A673 (cell line): ENCODE data around the gene WDR41. TPM values are rescaled to one million over a fixed set of nuclear protein-coding genes. Genes with fewer than 3 reads are reported as not detected.

ENCODE experiments used
- BruUV-seq: library from RNA; stranded (reverse); fragments of 400-500 nt; replicated peaks from 2 replicates; lab custom pipeline; 2021; lab: Mats Ljungman, UMichigan
- CTCF ChIA-PET: fragments of 300-600 bp; sonication (Branson Sonifier 250); formaldehyde crosslinking; loops from one replicate; lab custom pipeline; 2022; ENCODE audit warnings: antibody characterized with exemption; lab: Charles Lee
- POLR2A ChIA-PET: fragments of 300-600 bp; sonication (Branson Sonifier 250); formaldehyde crosslinking; loops from one replicate; lab custom pipeline; 2022; ENCODE audit warnings: antibody characterized with exemption; ENCODE audit not compliant: low non-redundant PET; lab: Charles Lee
- DNase-seq: peaks from one replicate; pipeline ENCODE4 v3.0.0-alpha.2; 2015; ENCODE audit warnings: low spot score
- H3K27ac ChIP-seq: fragments of 200-600 bp; sonication (generic); 2 replicates; pipeline ENCODE4 v1.5.1; 2016; ENCODE audit warnings: mixed run types, low read depth, mild to moderate bottlenecking, mixed read lengths, antibody characterized with exemption, low read length; ENCODE audit not compliant: poor library complexity, severe bottlenecking
- H3K27me3 ChIP-seq: fragments of 200-600 bp; sonication (generic); replicated peaks from 2 replicates; pipeline ENCODE4 v1.6.1; 2017; ENCODE audit warnings: mixed run types, low read depth, mild to moderate bottlenecking, mixed read lengths, antibody characterized with exemption, low read length; ENCODE audit not compliant: insufficient read depth, poor library complexity
- H3K36me3 ChIP-seq: fragments of 200-600 bp; sonication (generic); 2 replicates; pipeline ENCODE4 v1.6.1; 2016; ENCODE audit warnings: mixed run types, mild to moderate bottlenecking, mixed read lengths, antibody characterized with exemption, low read length; ENCODE audit not compliant: insufficient read depth, poor library complexity, severe bottlenecking
- H3K4me1 ChIP-seq: fragments of 200-600 bp; sonication (generic); 2 replicates; pipeline ENCODE4 v1.6.1; 2017; ENCODE audit warnings: mixed run types, mild to moderate bottlenecking, mixed read lengths, antibody characterized with exemption, low read length; ENCODE audit not compliant: insufficient read depth, poor library complexity, severe bottlenecking
- H3K4me3 ChIP-seq: fragments of 200-600 bp; sonication (generic); 2 replicates; pipeline ENCODE4 v1.5.1; 2016; ENCODE audit warnings: low read depth, mixed run types, mild to moderate bottlenecking, mixed read lengths, low read length; ENCODE audit not compliant: poor library complexity, severe bottlenecking
- H3K9me3 ChIP-seq: fragments of 200-600 bp; sonication (generic); 2 replicates; pipeline ENCODE4 v1.6.1; 2016; ENCODE audit warnings: mixed run types, low read depth, mild to moderate bottlenecking, mixed read lengths, antibody characterized with exemption, low read length; ENCODE audit not compliant: poor library complexity, severe bottlenecking
- CTCF ChIP-seq: fragments of 300-800, 200-600 bp; sonication (generic); conservative IDR thresholded peaks from 2 replicates; pipeline ENCODE4 v1.5.1; 2017; ENCODE audit warnings: low read depth, mild to moderate bottlenecking, antibody characterized with exemption, low read length, moderate library complexity, mixed read lengths
- EZH2 ChIP-seq: fragments of 200-600 bp; sonication (generic); IDR thresholded peaks from 2 replicates; pipeline ENCODE4 v1.6.1; 2017; ENCODE audit warnings: borderline replicate concordance, low read depth, mild to moderate bottlenecking, mixed read lengths, antibody characterized with exemption, low read length; ENCODE audit not compliant: poor library complexity, severe bottlenecking
- intact Hi-C: fragments of 100-400 bp; cut with micrococcal nuclease; formaldehyde crosslinking; loops from one replicate; pipeline ENCODE4 v1.10.0; 2022; ENCODE audit not compliant: unreplicated experiment
- total RNA-seq: library from RNA; stranded (reverse); gene quantifications from 2 replicates; pipeline ENCODE4 v1.2.3, GENCODE V29; 2021

WDR41 gene
- total RNA-seq, 1 experiment from 2014 or later, result 30.4 TPM

GRCh38 chr5:77397686-77398292, 94.3 kb downstream of the WDR41 start:
- H3K4me1 ChIP-seq, result no peaks in the 10 kb centered on the region
- no peak for TF ChIP-seq CTCF
- TF ChIP-seq EZH2, result no peak
- ChIA-PET CTCF (no interaction called here), POLR2A (no interaction called here)
- H3K27ac ChIP-seq, result no peak overlapping the region
- DNase-seq, result no peak
- H3K36me3 ChIP-seq, result no peaks in the 10 kb centered on the region
- H3K9me3 ChIP-seq, result no peaks in the 10 kb centered on the region
- no TSS peak for BruUV-seq
- intact Hi-C loops, result no loop called here
- no peak overlapping the region for H3K4me3 ChIP-seq
- H3K27me3 ChIP-seq, result no peaks in the 10 kb centered on the region

- TF ChIP-seq CTCF (no peak), EZH2 (no peak)
- no peak for DNase-seq
- intact Hi-C loops, result no loop called here
- Histone ChIP-seq H3K27me3 (no peaks in the 10 kb centered on the region), H3K4me1 (no peaks in the 10 kb centered on the region), H3K9me3 (no peaks in the 10 kb centered on the region), H3K27ac (no peak overlapping the region), H3K4me3 (no peak overlapping the region), H3K36me3 (no peaks in the 10 kb centered on the region)
- ChIA-PET POLR2A (no interaction called here), CTCF (no interaction called here)
- BruUV-seq, result no TSS peak
Measured at GRCh38 chr5:77396017-77396416, 96.1 kb downstream of the WDR41 start.

GRCh38 chr5:77394064-77394715, 97.9 kb downstream of the WDR41 start:
- no TSS peak for BruUV-seq
- H3K27ac ChIP-seq, result no peak overlapping the region
- ChIA-PET CTCF (no interaction called here), POLR2A (no interaction called here)
- no peaks in the 10 kb centered on the region for H3K27me3 ChIP-seq
- H3K4me3 ChIP-seq, result no peak overlapping the region
- intact Hi-C loops, result no loop called here
- TF ChIP-seq CTCF, result no peak
- TF ChIP-seq EZH2, result no peak
- H3K36me3 ChIP-seq, result no peaks in the 10 kb centered on the region
- no peaks in the 10 kb centered on the region for H3K9me3 ChIP-seq
- DNase-seq, result no peak
- no peaks in the 10 kb centered on the region for H3K4me1 ChIP-seq
